GM12874 (cell line): ENCODE measurements around the gene TMEM127.

Experiments
- TF ChIP-seq, protein P1 (sequence below): IDR thresholded peaks from 2 replicates; pipeline ENCODE4 v1.5.1; 2011; ENCODE audit warnings: low read depth, mild to moderate bottlenecking, control low read depth, low read length, moderate library complexity; ENCODE audit not compliant: insufficient read depth

The TMEM127 gene

DNA sequence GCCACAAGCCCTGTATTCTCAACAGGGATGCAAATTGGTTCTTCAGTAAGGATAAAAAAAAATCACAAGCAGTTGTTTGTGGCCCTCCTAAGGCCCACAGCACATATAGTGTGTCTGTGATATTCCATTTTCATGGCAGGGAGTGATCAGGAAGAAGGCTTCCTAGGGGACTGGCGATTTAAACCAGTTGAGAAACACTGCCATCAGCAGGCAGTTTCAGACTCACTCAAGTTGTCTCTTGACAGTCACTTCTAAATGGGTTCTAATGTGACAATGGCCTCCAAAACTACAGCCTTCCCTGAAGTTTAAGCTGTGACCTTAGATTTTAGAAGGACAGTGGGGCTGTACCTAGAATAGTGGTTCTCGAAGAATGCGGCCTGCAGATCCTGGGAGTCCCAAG lies 6.2 kb upstream of the TMEM127 start:
- TF ChIP-seq, protein P1, sequence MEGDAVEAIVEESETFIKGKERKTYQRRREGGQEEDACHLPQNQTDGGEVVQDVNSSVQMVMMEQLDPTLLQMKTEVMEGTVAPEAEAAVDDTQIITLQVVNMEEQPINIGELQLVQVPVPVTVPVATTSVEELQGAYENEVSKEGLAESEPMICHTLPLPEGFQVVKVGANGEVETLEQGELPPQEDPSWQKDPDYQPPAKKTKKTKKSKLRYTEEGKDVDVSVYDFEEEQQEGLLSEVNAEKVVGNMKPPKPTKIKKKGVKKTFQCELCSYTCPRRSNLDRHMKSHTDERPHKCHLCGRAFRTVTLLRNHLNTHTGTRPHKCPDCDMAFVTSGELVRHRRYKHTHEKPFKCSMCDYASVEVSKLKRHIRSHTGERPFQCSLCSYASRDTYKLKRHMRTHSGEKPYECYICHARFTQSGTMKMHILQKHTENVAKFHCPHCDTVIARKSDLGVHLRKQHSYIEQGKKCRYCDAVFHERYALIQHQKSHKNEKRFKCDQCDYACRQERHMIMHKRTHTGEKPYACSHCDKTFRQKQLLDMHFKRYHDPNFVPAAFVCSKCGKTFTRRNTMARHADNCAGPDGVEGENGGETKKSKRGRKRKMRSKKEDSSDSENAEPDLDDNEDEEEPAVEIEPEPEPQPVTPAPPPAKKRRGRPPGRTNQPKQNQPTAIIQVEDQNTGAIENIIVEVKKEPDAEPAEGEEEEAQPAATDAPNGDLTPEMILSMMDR: no peak

DNA sequence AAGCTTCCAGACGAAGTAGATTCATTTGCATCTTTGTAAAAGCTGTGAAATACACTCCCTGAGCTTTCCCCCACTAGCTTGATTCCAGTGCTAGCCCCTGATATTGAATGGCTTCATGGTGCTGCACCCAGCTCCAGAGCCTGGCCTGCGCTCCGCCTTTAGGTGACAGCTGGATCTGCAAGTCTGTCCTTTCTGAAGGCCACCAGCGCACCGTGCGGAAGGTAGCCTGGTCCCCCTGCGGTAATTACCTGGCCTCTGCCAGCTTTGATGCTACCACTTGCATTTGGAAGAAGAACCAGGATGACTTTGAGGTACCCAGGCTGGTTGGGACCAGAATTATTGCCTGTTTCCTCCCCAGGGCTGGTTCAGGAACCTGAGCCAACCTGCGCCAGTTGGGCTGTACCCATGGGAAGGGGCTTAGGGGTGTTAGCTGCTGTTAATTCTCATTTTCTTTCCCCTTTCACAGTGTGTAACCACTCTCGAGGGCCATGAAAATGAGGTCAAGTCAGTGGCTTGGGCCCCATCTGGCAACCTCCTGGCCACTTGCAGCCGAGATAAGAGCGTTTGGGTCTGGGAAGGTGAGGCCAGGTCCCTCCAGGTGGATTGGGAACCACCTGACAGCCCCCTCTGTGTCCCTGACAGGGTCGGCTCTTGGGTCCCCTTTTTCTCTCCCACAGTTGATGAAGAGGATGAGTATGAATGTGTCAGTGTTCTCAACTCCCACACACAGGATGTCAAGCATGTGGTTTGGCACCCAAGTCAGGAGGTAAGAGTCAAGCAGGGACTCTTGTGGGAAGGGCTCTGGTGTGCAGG lies 1.6 kb upstream of the TMEM127 start:
- TF ChIP-seq, protein P1: peak; percentile 66

DNA sequence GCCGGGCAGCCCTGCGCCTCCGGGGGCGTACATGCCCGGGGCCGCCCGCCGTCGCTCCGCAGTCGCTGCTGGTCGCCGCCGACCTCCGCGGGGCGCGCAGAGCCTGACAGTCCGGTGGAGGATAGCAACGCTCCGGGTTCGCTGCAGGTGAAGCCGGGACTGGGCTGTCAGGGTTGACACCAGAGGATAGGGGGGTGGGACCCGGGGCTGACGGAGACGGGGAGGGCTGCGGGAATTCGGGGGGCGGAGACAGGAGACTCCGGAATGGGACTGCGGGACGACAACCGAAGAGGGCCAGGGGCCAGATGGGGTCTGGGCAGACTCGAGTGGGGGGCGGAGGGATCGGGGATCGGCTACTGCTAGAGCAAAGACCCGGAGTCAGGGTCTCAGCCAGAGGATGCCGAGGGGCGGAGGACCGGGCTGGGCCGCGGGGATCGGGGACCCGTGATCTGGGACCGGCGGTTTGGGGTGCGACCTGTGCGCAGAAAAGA lies 403 bp downstream of the TMEM127 start:
- TF ChIP-seq, protein P1: no peak

DNA sequence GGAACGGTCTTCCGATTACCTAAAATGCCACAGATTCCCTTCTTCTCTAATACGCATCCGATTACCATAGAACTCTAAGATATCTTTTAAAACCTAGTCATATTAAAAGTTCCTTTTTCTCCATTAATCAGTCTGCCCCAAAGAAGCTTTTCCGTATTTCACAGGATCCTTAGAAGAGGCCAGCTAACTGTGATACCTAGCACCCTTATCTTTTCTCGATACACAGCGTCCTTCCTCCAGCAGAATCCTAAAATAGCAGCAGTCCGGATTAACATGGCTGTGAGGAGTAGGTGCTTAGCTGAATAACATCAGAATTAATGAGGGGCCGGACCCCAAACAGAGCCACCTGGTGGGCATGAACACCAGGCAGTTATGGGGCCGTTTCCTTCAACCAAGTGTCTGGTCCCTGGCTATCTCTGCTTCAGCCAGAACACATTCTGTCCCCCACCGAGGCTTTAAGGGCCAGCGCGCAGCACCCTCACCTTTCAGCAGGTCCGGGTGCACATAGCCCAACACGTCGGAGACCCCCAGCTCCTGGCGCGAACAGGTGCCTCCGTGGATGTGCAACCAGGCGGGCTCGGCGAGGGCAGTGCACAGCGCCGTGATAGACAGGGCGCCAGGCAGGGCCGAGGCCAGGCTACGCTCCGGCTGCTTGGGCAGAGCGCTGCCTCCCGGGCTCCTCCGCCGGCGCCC lies 995 bp downstream of the TMEM127 start:
- TF ChIP-seq, protein P1: peak; percentile 60

DNA sequence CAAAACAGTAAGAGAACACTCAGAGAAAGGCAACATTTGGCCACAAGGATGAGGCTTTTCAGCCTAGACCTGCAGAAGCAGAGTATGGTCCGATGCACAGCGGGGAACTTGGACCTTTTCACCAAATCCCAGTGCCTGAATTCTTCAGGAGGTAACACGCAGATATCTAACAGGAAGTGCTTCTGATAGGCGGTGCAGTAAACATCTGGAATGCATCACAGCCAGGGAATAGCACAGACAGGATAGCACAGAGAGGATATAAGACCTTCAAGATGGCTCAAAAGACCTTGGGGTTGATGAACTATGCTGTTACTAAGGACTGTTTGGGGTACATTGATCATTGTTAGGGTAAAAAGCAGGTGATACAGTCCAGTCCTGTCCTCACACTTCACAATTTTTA lies 1.7 kb downstream of the TMEM127 start:
- TF ChIP-seq, protein P1: no peak

DNA sequence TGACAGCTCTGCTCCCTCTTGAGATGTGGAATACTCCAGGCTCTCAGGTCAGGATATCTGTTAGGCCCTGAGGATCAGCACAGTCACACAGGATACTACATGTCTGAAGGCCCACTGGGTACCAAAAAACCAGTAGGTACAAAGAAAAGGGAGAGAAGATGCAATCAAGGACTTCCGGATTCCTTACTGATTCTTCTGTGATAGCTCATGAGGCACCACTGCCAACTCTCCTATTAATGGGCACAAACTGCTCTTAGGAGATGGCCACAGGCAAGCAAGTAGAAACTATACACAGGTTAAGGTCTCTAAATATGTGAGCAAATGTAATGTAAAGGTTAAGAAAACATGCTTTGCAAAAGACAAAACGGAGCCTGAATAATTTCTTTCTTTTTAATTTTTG lies 3.5 kb downstream of the TMEM127 start:
- TF ChIP-seq, protein P1: no peak

DNA sequence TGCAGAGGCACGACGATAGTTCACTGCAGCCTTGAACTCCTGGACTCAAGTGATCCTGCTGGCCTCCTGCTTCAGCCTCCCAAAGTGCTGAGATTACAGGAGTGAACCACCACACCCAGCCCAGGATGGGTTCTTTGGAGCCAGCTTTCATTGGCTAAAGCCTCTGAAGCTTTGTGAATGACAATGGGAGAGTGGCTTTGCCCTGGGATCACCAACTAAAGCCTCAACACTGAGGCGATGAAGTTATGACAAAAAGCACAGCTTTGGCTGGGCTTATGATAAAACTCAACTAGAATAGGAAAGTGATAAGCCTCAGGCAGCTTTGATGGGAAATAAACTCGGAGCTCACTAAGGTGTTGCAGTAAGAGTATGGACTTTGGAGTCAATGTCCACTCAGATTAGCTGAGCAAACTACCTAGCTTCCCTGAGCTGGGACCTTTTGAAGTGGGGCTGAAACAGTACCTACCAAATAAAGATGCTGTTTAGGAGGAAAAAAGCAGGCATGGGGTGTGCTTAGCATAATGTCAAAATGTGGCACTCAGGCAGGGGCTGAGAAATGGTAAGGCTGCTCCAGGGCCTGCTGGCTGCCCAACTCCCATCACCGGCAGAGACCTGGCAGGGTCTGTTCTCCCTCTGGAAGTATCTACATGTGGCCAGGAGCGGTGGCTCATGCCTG lies 4.3 kb downstream of the TMEM127 start:
- TF ChIP-seq, protein P1: no peak
